Colon (tissue), 2 donors: ENCODE measurements around the gene OR4C3.
"Not testable (repeated sequence)": the region's sequence is repeated elsewhere in the genome, so short reads cannot be mapped to it uniquely, and the experiment has no call there.

ENCODE experiments used
- FAIRE-seq: peaks from 2 replicates; lab custom pipeline; 2012; peaks lifted over from hg19 to GRCh38; lab: Jason Lieb, UNC
- donor health status: control.
- donor health status: control.

The OR4C3 gene

DNA sequence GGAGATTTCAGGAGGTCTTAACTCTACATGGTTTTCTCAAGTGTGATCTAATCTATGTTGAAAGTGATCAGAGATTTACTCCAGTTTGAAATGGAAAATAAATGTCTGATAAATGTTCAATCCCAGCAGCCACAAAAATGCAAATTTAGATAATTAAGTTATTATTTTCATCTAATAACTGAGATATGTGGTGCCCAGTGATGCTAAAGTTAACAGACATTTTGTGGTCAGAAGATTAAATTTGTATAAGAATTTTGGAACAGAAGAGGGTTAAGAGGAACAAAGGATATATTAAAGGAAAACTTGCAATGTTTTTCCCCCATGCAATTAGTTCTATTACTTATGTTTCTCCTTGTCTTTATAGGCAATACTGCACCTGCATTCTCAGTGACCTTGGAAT is at the start of gene OR4C3:
OR4C3 (plus strand) TSS at position 301 of the 400 bp plus-strand sequence. CDS start 102 bp downstream, outside the sequence.
- FAIRE-seq: not testable (repeated sequence)

DNA sequence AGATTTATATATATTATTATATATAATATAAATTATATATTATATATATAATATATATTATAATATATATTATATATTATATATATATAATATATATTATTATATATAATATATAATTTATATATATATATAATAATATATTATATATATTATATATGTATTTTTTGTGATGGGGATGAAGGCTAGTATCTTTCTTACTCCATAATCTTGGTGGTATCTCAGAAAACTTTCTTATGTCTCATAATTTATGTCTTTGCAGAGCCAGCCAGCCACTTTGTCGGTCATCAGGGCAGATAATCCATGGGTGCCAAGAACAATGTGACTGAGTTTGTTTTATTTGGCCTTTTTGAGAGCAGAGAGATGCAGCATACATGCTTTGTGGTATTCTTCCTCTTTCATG is 18.8 kb upstream of the OR4C3 start, which contains the start of gene OR4S1:
OR4S1 (plus strand) TSS at position 301 of the 400 bp plus-strand sequence; CDS start at position 301, 0 bp downstream.
- FAIRE-seq: peak; percentile 78

DNA sequence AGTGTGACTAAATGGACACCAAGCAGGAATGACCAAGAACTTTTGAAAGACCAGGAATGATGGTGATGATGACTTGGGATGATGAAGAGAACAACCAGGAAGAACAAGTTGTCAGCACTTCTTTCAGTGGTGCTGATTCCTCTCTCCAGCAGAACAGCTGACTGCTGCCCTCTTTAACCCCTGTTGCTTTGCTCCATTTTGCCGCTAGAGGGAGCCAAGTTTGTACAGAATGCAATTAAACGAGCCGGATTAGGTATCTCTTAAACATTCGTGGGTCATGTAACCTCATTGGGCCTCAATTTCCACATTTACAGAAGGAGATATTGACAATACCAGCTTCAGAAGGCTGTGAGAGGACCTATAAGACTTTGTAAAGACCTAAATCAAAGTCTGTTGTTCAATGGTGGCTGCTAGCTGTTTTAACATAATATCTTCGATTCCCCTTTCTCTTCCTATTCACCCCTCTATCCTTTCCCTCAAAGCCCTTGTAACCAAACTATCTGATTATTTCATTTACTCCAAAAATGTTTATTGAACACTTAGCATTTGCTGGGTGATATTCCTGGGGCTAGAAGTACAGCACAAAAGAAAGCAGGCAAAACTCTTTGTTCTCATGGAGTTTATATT is 16.8 kb upstream of the OR4C3 start:
- FAIRE-seq: no peak

DNA sequence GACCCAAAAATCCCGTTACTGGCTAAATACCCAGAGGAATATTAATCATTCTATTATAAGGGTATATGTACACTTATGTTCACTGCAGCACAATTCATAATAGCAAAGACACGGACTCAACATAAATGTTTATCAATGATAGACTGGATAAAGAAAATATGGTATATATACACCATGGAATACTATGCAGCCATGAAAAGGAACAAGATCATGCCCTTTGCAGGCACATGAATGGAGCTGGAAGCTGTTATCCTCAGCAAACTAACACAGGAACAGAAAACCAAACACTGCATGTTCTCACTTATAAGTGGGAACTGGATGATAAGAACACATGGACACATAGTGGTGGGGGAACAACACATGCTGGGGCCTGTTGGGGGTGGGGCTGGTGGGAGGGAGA is 11.1 kb upstream of the OR4C3 start:
- FAIRE-seq: not testable (repeated sequence)

- not testable (repeated sequence) for FAIRE-seq
Measured at GRCh38 chr11:48319813-48320212, 4.9 kb upstream of the OR4C3 start.

DNA sequence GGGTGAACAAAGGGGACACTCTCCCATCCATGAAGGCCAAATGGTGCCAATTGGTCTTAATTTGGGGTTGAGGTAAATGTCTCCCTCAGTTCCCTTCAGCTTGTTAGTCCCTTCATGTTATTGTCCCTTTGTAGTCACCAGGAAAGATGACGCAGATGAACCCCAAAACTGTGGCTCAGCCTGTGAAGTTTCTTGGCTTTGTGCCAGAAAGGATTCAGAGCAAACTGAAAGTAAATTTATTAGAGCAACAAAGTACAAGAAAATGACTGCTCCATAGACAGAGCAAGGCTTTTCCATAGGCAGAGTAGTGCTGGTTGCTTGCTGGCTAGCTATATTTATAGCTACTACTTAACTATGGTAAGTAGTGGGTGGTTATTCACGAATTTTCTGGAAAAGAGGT is 16.7 kb downstream of the OR4C3 start:
- FAIRE-seq: no peak

- not testable (repeated sequence) for FAIRE-seq
Measured at GRCh38 chr11:48342505-48342904, 17.8 kb downstream of the OR4C3 start.

- not testable (repeated sequence) for FAIRE-seq
Measured at GRCh38 chr11:48346286-48346685, 21.6 kb downstream of the OR4C3 start.

DNA sequence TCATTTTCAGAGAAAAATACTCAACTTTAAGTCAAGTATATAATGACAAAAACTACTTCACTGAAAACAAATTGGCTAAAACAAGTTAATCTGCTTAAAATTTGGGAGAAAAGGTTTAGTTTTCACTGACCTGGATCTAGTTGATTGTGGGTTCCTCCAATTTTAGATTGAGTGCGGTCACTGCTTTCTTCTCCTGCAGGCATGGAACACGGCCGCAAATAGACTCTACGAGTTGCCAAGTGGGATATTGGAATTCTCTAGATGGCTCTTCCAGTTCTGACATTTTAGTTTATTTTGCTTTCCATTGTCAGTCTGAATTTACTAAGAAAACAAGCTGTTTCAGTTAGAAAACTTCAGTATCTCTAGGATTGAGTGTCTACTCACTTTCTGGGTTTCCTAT is 29.3 kb downstream of the OR4C3 start:
- no peak for FAIRE-seq

DNA sequence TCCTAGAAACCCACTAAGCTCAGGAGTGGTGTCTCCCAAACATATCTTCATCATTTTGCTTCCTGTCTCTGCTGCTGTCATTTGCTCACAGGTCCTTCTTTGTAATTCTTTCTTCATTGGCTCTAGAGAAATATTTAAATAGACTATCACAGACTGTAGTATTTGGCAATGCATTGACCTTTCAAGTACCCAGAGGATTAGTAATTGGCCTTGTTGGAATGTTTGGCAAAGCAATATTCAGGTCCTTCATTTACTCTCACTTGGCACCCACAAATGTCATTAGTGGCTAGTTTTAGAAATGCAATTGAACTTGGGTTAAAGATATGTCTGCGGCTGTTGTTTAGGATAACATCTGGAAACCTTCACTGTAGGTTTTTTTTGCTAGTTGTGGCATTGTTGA is 30.0 kb downstream of the OR4C3 start:
- FAIRE-seq: no peak

DNA sequence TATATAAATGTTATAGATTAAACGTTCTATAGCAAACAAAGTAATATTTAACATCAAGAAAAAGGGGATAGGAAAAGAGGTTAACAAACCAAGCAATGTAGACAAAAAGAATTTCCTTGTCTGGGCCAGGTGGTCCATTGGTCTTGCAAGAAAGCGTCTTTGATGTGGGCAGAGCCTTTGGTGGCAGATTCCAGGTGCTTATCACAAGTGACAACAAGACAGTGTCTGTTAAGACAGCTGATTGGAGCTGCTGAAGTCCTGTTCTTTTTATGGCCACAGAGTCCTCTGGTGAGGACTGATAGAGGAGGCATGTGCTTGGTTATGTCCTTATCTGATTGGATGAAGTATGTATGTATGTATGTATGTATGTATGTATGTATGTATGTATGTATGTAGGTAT is 36.6 kb downstream of the OR4C3 start:
- FAIRE-seq: not testable (repeated sequence)

- no peak for FAIRE-seq
Measured at GRCh38 chr11:48366365-48366764, 41.6 kb downstream of the OR4C3 start, which contains the start of gene OR4C5. Gene OR4C5, minus strand, starts transcription at chr11:48366465. Its CDS starts 0 bp downstream, at chr11:48366465.
